Dedifferentiated amniotic fluid mesenchymal stem cell (primary cell): ENCODE measurements around the gene SLC9A3.

Source experiments
- DNase-seq: peaks from one replicate; pipeline ENCODE4 v3.0.0-alpha.2; 2016; ENCODE audit errors: extremely low spot score

SLC9A3 gene

DNA sequence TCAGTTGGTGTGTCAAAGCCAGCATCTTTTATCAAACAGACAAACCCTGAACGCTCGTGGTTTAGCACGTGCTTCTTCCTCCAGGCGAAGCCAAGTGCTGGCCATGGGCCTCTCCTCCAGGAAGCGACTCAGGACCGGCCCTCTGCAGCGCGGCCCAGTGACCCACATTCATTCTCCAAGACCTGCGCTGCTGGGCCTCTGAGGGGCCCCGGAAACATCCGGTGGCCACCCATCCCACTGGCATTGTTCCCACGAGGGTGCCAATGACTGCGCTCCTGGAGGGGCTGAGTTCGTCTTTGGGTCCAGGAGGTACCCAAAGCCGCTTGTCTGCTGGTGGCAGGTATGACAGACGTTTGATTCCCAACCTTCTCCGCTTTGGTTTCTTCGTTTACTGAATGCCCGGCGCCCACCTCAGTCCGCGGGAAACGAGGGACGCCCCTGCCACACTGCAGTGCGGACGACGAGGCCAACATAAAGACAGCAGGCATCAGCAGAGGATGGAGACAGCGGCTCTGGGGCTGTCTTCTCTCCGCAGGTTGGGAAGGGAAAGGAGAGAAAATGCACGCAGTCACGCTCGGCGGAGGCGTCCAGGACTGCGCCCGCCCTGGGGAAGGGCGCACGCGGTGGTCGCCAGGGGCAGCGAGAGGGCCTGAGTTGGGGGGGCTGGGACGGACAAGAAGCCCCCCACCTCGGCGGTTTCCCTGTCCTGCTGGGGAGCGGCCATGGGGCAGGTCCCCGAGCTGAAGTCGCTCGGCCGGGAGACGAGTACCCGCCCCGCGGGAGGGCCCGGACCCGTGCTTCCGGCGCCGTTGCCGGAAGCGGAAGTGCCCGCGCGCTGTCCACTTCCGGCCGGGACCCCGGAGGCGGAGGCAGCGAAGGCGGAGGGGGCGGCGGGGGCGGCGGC lies 81.7 kb downstream of the SLC9A3 start, which contains the start of gene EXOC3:
TSS of gene EXOC3 (plus strand) at position 842 of the 904 bp plus-strand sequence. CDS start 3,030 bp downstream, outside the sequence.
- DNase-seq = peak; percentile 43

DNA sequence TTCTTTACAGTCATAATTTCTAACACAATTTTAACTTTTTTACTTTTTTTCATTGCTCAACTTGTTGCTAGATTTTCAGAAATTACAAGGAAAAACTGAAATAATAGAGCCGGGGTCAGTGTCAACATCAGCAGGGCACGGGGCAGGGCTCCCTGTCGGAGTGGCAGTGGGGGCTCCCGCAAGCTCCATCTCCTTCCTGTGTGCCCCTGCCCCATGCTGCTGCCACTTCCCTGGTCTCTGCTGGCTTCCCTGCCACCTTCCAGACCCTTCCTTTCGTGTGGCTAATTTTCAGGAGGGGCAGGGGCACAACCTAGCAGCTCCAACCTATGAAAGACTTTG lies 82.3 kb downstream of the SLC9A3 start:
- no peak for DNase-seq

DNA sequence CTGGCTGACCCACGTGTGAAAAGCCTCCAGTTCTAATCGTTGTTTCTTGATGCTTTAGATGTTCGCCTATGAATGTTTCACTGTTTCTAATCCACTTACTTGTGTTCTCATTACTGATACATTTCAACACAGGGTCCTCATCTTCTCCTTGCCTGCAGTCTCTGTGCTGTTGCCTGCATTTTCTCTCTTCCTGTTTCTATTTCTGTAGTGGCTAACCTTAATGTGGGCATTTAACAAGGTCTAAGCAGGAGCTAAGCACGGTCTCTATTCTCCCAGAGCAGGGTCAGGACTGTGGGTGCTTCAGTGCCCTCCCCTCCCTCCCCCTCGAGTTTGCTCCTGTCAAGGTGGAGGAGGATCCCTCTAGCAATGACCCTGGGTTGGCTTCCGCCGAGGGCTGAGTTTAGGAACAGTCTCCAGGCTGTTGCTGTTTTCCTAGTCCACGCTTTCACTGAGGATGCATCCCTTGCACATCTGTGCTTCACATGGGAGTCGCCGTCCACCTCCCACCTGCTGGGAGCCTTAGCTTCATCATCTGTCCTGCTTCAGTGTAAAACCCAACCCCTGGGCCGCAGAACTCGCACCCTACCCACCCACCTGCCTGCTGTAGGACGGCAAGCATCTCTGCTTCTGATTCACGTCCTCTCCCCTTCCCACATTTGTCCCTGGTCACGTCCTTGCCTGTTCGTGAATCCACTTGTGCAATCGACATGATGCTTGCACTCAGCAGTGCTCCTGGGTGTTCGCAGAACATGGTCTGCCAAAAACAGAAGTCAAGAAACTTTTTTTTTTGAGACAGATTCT lies 83.6 kb downstream of the SLC9A3 start:
- DNase-seq = no peak

DNA sequence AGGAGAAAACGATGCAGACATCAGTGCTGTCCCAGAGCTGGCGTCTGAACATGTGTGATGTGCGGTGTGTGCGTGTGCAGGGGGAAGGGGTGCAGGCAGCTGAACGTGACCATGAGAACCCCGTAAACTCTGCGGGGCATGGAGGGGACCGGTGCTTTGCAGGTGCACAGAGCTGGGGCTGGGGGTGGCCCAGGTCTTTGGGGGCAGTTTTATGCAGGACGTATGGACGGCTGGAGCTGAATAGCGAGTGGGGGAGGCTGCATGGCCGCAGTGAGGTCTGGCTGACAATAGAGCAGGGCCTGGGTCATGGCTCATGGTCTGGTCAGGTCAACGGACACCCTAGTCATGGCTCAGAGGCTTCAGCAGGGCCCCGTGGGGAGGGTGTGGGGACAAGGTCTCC lies 84.6 kb downstream of the SLC9A3 start:
- DNase-seq = no peak

DNA sequence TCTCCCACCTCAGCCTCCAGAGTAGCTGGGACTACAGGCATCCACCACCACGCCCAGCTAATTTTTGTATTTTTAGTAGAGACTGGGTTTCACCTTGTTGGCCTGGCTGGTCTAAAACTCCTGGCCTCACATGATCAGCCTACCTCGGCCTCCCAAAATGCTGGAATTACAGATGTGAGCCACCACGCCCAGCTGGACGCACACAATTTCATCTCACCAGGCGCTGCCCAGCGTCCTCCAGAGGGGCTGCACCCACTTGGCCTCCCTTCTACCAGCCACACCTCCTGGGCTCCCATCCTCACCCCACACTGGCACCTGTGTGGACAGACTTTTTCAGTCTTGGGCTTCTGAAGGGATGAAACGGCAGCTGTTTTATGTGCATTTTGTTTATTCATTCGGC lies 85.1 kb downstream of the SLC9A3 start:
- DNase-seq = no peak

DNA sequence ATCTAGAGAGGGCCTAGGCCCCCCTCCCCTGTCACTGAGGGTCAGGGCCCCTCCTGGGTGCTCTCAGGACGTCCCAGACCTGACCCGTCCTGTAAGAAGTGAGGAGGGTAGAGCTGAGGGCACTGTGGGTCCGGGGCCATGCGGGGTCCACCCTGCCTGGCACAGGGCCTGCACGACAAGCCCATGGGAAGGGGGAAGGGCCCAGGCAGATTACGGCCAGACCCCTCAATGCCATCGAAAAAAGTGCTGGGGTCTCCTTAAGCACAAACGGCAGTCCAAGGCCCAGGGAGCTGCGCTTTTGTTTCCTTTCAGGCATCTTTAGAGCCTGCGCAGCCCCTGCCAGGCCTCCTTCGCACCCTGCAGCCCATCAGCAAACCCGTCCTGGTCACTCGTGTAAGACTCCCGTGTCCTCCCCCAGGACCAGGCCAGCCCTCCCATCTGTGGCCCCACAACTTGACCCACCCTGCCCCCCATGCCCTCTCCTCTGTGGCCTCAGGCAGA lies 85.7 kb downstream of the SLC9A3 start:
- DNase-seq = no peak

DNA sequence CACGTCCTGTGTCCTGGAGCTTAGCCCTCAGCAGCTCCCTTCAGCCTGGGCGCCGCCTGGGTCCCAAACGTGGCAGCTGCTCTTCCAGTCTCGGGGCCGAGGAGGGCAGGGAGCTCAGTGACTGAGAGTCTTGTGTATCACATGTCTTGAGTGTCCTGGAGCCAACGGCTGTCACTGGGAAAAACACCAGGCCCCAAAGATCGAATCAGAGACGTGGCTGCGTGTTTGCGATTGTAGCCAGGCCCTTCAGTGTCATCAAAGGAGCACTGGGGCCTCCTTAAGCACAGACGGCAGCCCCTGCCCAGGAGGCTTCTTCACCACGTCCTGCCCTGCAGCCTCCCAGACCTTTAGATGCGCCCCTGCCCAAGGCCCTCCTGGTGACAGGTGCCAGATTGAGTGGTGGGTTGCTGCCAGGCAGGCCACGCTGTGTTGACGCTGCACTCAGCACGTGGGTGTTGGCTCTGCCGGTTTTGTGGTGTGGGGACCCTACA lies 86.9 kb downstream of the SLC9A3 start:
- no peak for DNase-seq

DNA sequence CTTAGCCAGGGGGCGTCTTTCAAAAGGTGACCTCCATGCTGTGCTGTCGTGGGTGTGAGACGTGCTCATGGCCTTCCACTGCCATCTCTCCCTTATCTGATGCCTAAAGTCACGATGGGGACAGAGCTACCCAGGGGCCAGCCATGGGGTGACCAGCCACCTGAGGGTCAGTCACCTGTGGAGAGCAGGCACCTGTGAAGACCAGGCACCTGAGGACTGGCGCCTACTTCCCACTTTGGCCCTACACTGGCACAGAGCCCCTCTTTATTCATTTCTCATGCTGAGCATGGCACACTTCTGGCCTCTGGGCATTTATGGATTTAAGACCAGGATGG lies 87.6 kb downstream of the SLC9A3 start:
- DNase-seq = no peak

- DNase-seq = no peak
These were observed 88.1 kb downstream of the SLC9A3 start for GRCh38 chr5:435961-436640.

DNA sequence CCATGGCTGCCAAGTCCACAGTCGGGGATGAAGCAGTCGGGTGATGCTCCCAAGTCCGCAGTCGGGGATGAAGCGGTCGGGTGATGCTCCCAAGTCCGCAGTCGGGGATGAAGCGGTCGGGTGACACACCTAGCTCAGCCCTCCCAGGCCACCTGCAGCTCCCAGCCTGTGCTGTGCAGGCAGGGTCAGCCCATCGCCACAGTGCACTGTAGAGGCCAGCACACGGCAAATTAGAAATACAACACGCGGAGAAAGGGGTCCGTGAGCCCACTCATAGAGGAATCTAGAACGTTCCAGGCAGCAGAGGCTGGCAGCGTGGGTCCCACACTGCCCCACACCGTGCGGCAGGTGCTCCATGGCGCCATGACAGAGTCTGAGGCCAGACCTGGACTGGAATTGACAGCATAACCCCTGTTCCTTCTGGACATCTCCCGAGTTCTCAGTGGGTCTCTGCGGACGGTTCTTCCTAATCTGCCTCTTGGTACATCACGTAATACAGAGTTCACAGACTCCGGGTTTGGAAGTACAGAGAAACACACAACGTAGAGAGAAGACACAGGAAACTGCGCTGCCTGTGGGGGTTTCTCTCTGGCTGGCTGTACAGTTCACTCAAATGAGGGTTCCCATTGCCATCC lies 89.0 kb downstream of the SLC9A3 start:
- no peak for DNase-seq

- DNase-seq = no peak
These were observed 89.7 kb downstream of the SLC9A3 start for GRCh38 chr5:434443-435146.

GRCh38 chr5:433836-434235 lies 90.4 kb downstream of the SLC9A3 start:
- no peak for DNase-seq

DNA sequence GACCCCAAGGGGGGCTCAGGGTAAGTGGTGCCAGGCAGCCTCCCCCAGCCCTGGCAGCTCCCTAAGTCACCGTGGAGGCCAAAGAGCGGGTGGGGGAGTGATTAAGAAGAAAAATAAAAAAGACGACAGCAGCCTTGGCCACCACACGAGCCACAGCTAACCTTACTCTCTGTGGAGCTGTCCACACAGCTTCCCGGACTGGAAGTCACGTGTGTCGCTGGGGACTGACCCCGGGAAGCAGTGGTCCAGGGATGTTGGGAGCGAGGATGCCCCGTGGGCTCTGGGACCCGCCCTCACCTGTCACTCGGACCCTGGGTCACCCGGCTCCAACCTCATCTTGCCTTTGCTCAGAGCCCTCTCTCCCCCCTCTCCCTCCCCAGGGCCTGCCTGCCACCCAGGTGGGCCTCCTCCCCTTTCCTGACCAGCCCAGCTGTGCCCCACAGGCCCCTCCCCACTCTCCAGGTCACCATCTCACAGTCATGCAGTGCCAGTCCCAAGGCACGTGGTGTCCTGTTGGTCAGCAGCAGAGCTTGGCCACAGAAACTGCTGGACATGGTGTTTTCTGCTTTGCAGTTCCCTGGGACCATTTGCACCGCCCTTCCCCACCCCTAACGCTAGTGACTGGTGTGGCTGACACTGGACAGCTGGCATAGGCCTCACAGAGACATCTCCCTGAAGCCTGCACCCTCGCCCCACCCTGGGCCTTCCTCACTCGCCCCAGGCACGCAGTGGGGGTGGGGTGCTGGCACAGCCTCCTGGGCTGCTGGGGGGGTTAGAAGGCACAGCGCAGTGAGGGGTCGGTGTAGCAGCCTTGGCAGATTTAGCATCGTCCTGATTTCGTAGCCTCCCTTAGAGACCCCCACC lies 91.1 kb downstream of the SLC9A3 start:
- DNase-seq = no peak

- DNase-seq = no peak
These were observed 91.9 kb downstream of the SLC9A3 start for GRCh38 chr5:432201-432927.

DNA sequence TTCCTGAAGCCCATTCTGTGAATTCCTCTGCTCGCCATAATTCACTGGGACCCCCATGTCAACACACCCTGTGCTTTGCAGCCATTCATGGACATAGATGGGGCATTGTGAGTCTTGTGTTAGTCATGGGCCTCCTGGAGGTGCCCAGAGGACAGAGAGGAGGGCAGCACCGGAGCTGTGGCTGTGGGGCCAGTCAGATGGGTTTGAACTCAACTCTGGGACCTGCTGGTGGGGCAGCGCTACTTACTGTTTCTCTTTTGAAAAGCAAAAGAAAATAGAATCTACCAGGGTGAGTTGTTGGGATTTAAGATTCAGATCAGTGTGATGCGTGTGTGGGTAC lies 92.6 kb downstream of the SLC9A3 start:
- DNase-seq = no peak

DNA sequence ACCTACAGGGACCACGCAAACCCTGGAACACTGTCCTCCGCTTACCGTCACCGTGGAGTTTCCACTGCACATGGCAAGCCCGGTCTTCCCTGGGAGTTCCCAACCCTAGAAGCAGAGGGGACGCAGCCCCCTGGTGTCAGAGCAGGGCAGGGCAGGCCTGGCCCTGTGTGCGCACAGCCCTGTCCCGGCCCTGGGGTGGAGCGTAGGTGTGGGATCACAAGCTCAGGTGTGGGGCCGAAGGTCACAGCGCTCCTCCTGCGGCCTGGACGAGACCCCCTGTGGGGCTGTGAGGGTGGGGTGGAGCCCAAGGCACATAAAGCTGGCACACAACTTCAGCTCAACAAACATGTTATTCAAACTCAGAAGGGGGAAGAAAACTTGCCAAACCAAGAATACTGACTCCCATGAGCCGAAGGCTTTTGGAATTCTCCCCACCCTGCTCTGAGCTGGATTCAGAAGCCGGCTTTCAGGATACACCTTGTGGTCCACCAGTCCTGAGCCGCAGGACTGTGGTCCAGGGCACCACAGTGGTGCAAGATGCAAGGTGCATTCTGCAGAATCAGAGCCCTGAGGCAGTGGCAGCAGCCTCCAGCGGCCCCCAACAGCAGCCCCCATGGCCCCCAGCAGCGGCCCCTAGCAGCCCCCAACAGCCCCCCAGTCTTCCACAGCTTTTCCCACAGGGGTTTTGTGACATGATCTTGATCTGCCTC lies 93.1 kb downstream of the SLC9A3 start:
- DNase-seq = no peak

- DNase-seq = no peak
These were observed 93.9 kb downstream of the SLC9A3 start for GRCh38 chr5:430214-430925.
